H9 (cell line): Measurements from ENCODE around the gene LRRC27. TPM values are rescaled to one million over a fixed set of nuclear protein-coding genes. Genes with fewer than 3 reads are reported as not detected.

Experiments used
- DNase-seq: peaks from one replicate; pipeline ENCODE4 v3.0.0-alpha.2; 2017
- H2AFZ ChIP-seq: one replicate; pipeline ENCODE4 v1.6.1; 2013; ENCODE audit warnings: mild to moderate bottlenecking, low read length, control low read depth, moderate library complexity
- H2AK5ac ChIP-seq: 2 replicates; pipeline ENCODE4 v1.6.1; 2013; ENCODE audit warnings: low read length, control low read depth, mixed read lengths; ENCODE audit not compliant: insufficient read length
- H2BK120ac ChIP-seq: one replicate; pipeline ENCODE4 v1.6.1; 2013; ENCODE audit warnings: low read depth, mild to moderate bottlenecking, low read length, control low read depth, inconsistent platforms; ENCODE audit not compliant: poor library complexity, severe bottlenecking
- H2BK12ac ChIP-seq: 2 replicates; pipeline ENCODE4 v1.6.1; 2013; ENCODE audit warnings: low read length, control low read depth, mixed read lengths, low read depth; ENCODE audit not compliant: insufficient read length
- H2BK15ac ChIP-seq: 2 replicates; pipeline ENCODE4 v1.6.1; 2013; ENCODE audit warnings: low read depth, low read length, control low read depth
- H2BK20ac ChIP-seq: one replicate; pipeline ENCODE4 v1.6.1; 2013; ENCODE audit warnings: low read depth, mild to moderate bottlenecking, low read length, control low read depth, inconsistent platforms; ENCODE audit not compliant: poor library complexity, severe bottlenecking
- H2BK5ac ChIP-seq: 2 replicates; pipeline ENCODE4 v1.6.1; 2013; ENCODE audit warnings: low read length, control low read depth, mixed read lengths; ENCODE audit not compliant: insufficient read length
- H3K14ac ChIP-seq: 2 replicates; pipeline ENCODE4 v1.6.1; 2013; ENCODE audit warnings: low read length, control low read depth; ENCODE audit not compliant: insufficient read depth
- H3K18ac ChIP-seq: 2 replicates; pipeline ENCODE4 v1.6.1; 2013; ENCODE audit warnings: low read depth, mild to moderate bottlenecking, mixed read lengths, low read length, control low read depth; ENCODE audit not compliant: insufficient read length
- H3K23ac ChIP-seq: 2 replicates; pipeline ENCODE4 v1.6.1; 2013; ENCODE audit warnings: low read length, control low read depth, mixed read lengths, low read depth; ENCODE audit not compliant: insufficient read length
- H3K23me2 ChIP-seq: 2 replicates; pipeline ENCODE4 v1.6.1; 2013; ENCODE audit warnings: low read depth, mild to moderate bottlenecking, mixed read lengths, low read length, control low read depth; ENCODE audit not compliant: insufficient read length, poor library complexity, severe bottlenecking
- H3K27ac ChIP-seq: 2 replicates; pipeline ENCODE4 v1.5.1; 2013; ENCODE audit warnings: low read length, control low read depth, mixed read lengths, low read depth; ENCODE audit not compliant: insufficient read length
- H3K27me3 ChIP-seq: 2 replicates; pipeline ENCODE4 v1.6.1; 2013; ENCODE audit warnings: low read length, control low read depth, inconsistent platforms; ENCODE audit not compliant: insufficient read depth
- H3K4ac ChIP-seq: 2 replicates; pipeline ENCODE4 v1.6.1; 2013; ENCODE audit warnings: low read depth, mild to moderate bottlenecking, control low read depth, inconsistent platforms, low read length, moderate library complexity
- H3K4me1 ChIP-seq: 2 replicates; pipeline ENCODE4 v1.6.1; 2013; ENCODE audit warnings: low read length, control low read depth, inconsistent platforms; ENCODE audit not compliant: insufficient read depth
- H3K4me2 ChIP-seq: 2 replicates; pipeline ENCODE4 v1.6.1; 2013; ENCODE audit warnings: low read length, control low read depth, mixed read lengths; ENCODE audit not compliant: insufficient read length, insufficient read depth
- H3K56ac ChIP-seq: 2 replicates; pipeline ENCODE4 v1.6.1; 2013; ENCODE audit warnings: low read depth, mild to moderate bottlenecking, mixed read lengths, low read length, control low read depth; ENCODE audit not compliant: insufficient read length
- H3K79me1 ChIP-seq: 2 replicates; pipeline ENCODE4 v1.6.1; 2013; ENCODE audit warnings: low read depth, mild to moderate bottlenecking, moderate library complexity, low read length, control low read depth, inconsistent platforms; ENCODE audit not compliant: insufficient read depth, poor library complexity, severe bottlenecking
- H3K79me2 ChIP-seq: 2 replicates; pipeline ENCODE4 v1.6.1; 2013; ENCODE audit warnings: low read length, control low read depth, inconsistent platforms; ENCODE audit not compliant: insufficient read depth
- H3K9ac ChIP-seq: 2 replicates; pipeline ENCODE4 v1.6.1; 2013; ENCODE audit warnings: low read length, control low read depth, mixed read lengths; ENCODE audit not compliant: insufficient read length; ENCODE audit errors: extremely low read depth
- H3K9me3 ChIP-seq: one replicate; pipeline ENCODE4 v1.6.1; 2013; ENCODE audit warnings: low read depth, low read length, inconsistent platforms; ENCODE audit not compliant: control insufficient read depth
- H3T11ph ChIP-seq: one replicate; pipeline ENCODE4 v1.6.1; 2013; ENCODE audit warnings: mild to moderate bottlenecking, low read length, control low read depth, inconsistent platforms
- H4K20me1 ChIP-seq: one replicate; pipeline ENCODE4 v1.6.1; 2013; ENCODE audit not compliant: control insufficient read depth, insufficient read length, insufficient read depth
- H4K5ac ChIP-seq: 2 replicates; pipeline ENCODE4 v1.6.1; 2013; ENCODE audit warnings: low read depth, mild to moderate bottlenecking, mixed read lengths, low read length, control low read depth; ENCODE audit not compliant: insufficient read length
- H4K8ac ChIP-seq: replicated peaks from 2 replicates; pipeline ENCODE4 v1.6.1; 2013; ENCODE audit warnings: low read length, control low read depth, mixed read lengths, low read depth; ENCODE audit not compliant: insufficient read length
- H4K91ac ChIP-seq: 2 replicates; pipeline ENCODE4 v1.6.1; 2013; ENCODE audit warnings: low read depth, mild to moderate bottlenecking, moderate library complexity, mixed read lengths, low read length, control low read depth; ENCODE audit not compliant: insufficient read length
- H3K27ac Mint-ChIP-seq, 3 experiments: 2 replicates in 2 of 3; 3 replicates in 1 of 3; pipeline ENCODE4 v1.8.0; 2020 to 2021; ENCODE audit warnings: mixed read lengths in 3 of 3, mild to moderate bottlenecking in 1 of 3, moderate library complexity in 1 of 3
- H3K27me3 Mint-ChIP-seq: 2 replicates; pipeline ENCODE4 v1.8.0; 2021; ENCODE audit warnings: low read depth, mild to moderate bottlenecking, moderate library complexity, mixed read lengths
- H3K36me3 Mint-ChIP-seq, 3 experiments: 2 replicates in 2 of 3; 3 replicates in 1 of 3; pipeline ENCODE4 v1.8.0; 2020 to 2021; ENCODE audit warnings: low read depth in 3 of 3, mixed read lengths in 3 of 3; ENCODE audit not compliant: insufficient read depth in 1 of 3
- H3K4me1 Mint-ChIP-seq, 2 experiments: 2 replicates each; pipeline ENCODE4 v1.8.0; 2020; ENCODE audit warnings: mixed read lengths in 2 of 2
- H3K4me3 Mint-ChIP-seq, 2 experiments: 2 replicates in 1 of 2; 3 replicates in 1 of 2; pipeline ENCODE4 v1.8.0; 2020 to 2021; ENCODE audit warnings: mild to moderate bottlenecking in 2 of 2, mixed read lengths in 2 of 2, moderate library complexity in 1 of 2
- H3K9me3 Mint-ChIP-seq, 2 experiments: 2 replicates in 1 of 2; 3 replicates in 1 of 2; pipeline ENCODE4 v1.8.0; 2020; ENCODE audit warnings: mild to moderate bottlenecking in 2 of 2, mixed read lengths in 2 of 2, moderate library complexity in 1 of 2
- WGBS: extraction: QIAGEN DNeasy Blood & Tissue Kit; methylation state at CpG from one replicate; pipeline ENCODE4 v1.1.7; 2013; ENCODE audit warnings: missing lambda C conversion rate, low lambda C conversion rate, mixed read lengths; ENCODE audit not compliant: insufficient read length; ENCODE audit errors: extremely low coverage; 5-methylcytosine and 5-hydroxymethylcytosine counted together
- total RNA-seq: library from RNA; stranded (reverse); gene quantifications from 2 replicates; pipeline ENCODE4 v1.2.1, GENCODE V29; 2021
- TF ChIP-seq, protein P1 (sequence below): fragments of 200-600 bp; sonication (generic); conservative IDR thresholded peaks from 3 replicates; pipeline ENCODE4 v1.8.0; 2021; ENCODE audit warnings: antibody characterized with exemption, mild to moderate bottlenecking

Gene LRRC27
- total RNA-seq, 1 experiment from 2014 or later, result 2.7 TPM

GRCh38 chr10:132416566-132417256 is 84.7 kb downstream of the LRRC27 start:
- Histone ChIP-seq H3K79me1 (no peaks in the 10 kb centered on the region), H2BK12ac (no peak overlapping the region), H3K79me2 (no peaks in the 10 kb centered on the region), H3K56ac (no peak overlapping the region), H3K9ac (no peak overlapping the region), H3K4ac (no peak overlapping the region), H3K14ac (no peak overlapping the region), H3K18ac (no peak overlapping the region), H3K23me2 (no peaks in the 10 kb centered on the region), H3K23ac (no peak overlapping the region), H2AK5ac (no peak overlapping the region), H2BK15ac (no peak overlapping the region), H3T11ph (no peak overlapping the region), H3K4me1 (peaks cover 6% of the 10 kb centered on the region; the same call in 1 of the 2 replicates), H2AFZ (no peak overlapping the region), H4K8ac (no peak overlapping the region), H4K20me1 (no peaks in the 10 kb centered on the region), H2BK120ac (no peak overlapping the region), H3K27me3 (no peaks in the 10 kb centered on the region; the same call in 1 of the 2 replicates), H3K27ac (no peak overlapping the region), H3K9me3 (no peaks in the 10 kb centered on the region), H4K5ac (no peak overlapping the region), H4K91ac (no peak overlapping the region), H2BK20ac (no peak overlapping the region), H2BK5ac (no peak overlapping the region), H3K4me2 (no peak overlapping the region)
- no CpG with 5 or more reads among the region's 32 CpGs for WGBS
- peaks cover 0 to 7% (median 0%) of the 10 kb centered on the region in 3 experiments; a peak in 3 of 7 replicates for H3K36me3 Mint-ChIP-seq
- H3K4me3 Mint-ChIP-seq, result no peak overlapping the region
- H3K4me1 Mint-ChIP-seq, result peaks cover 44 to 60% of the 10 kb centered on the region in 2 experiments
- no peak for DNase-seq
- peaks cover 3% of the 10 kb centered on the region; the same call in 1 of the 2 replicates for H3K27me3 Mint-ChIP-seq
- H3K9me3 Mint-ChIP-seq, result no peaks in the 10 kb centered on the region
- TF ChIP-seq, protein P1, sequence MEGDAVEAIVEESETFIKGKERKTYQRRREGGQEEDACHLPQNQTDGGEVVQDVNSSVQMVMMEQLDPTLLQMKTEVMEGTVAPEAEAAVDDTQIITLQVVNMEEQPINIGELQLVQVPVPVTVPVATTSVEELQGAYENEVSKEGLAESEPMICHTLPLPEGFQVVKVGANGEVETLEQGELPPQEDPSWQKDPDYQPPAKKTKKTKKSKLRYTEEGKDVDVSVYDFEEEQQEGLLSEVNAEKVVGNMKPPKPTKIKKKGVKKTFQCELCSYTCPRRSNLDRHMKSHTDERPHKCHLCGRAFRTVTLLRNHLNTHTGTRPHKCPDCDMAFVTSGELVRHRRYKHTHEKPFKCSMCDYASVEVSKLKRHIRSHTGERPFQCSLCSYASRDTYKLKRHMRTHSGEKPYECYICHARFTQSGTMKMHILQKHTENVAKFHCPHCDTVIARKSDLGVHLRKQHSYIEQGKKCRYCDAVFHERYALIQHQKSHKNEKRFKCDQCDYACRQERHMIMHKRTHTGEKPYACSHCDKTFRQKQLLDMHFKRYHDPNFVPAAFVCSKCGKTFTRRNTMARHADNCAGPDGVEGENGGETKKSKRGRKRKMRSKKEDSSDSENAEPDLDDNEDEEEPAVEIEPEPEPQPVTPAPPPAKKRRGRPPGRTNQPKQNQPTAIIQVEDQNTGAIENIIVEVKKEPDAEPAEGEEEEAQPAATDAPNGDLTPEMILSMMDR, result no peak
- no peak overlapping the region for H3K27ac Mint-ChIP-seq
